Right lobe of liver (tissue), 4 donors: Measurements from ENCODE around the gene TMC2.

Experiments used
- POLR2A ChIP-seq: fragments of 450-650 bp; IDR thresholded peaks from one replicate; pipeline ENCODE4 v1.6.1; 2017; ENCODE audit warnings: antibody characterized with exemption, mild to moderate bottlenecking
- TF ChIP-seq, protein P1 (sequence below), 4 donors: fragments of 200-600 bp in 3 of 4; fragments of 450-650 bp in 1 of 4; IDR thresholded peaks; one replicate each; pipeline versions ENCODE4 v1.5.1 to v1.8.0; 2016 to 2022; ENCODE audit warnings: antibody characterized with exemption in 4 of 4, mild to moderate bottlenecking in 2 of 4
- donor health status: DM: no; HTN: no; CAD: no.
- donor health status: DM: no; HTN: no; CAD: no.
- donor health status: DM: no; HTN: yes; CAD: no.

DNA sequence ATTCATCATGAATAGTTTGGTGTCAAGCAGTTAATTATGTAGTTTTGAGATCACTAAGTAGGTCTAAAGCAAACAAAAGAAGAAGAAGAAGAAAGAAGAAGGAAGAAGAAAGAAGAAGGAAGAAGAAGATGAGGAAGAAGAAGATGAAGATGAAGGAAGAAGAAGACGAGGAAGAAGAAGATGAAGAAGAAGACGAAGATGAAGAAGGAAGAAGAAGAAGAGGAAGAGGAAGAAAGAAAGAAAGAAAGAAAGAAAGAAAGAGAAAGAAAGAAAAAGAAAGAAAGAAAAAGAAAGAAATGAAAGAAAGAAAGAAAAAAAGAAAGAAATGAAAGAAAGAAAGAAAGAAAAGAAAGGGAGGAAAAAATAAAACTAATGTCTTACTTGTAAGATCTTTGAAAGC, 9.2 kb downstream of the TMC2 start:
- TF ChIP-seq, protein P1, sequence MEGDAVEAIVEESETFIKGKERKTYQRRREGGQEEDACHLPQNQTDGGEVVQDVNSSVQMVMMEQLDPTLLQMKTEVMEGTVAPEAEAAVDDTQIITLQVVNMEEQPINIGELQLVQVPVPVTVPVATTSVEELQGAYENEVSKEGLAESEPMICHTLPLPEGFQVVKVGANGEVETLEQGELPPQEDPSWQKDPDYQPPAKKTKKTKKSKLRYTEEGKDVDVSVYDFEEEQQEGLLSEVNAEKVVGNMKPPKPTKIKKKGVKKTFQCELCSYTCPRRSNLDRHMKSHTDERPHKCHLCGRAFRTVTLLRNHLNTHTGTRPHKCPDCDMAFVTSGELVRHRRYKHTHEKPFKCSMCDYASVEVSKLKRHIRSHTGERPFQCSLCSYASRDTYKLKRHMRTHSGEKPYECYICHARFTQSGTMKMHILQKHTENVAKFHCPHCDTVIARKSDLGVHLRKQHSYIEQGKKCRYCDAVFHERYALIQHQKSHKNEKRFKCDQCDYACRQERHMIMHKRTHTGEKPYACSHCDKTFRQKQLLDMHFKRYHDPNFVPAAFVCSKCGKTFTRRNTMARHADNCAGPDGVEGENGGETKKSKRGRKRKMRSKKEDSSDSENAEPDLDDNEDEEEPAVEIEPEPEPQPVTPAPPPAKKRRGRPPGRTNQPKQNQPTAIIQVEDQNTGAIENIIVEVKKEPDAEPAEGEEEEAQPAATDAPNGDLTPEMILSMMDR (IDR thresholded peaks at IDR 0.05): no peak
- TF ChIP-seq POLR2A: no peak
